Vagina (tissue), 2 donors: Measurements from ENCODE around the gene ARHGAP20. TPM values are rescaled to one million over a fixed set of nuclear protein-coding genes. Genes with fewer than 3 reads are reported as not detected.

Source experiments
- DNase-seq, 2 donors: peaks; one replicate each; pipeline ENCODE4 v3.0.0-alpha.2; 2017; ENCODE audit errors: extremely low spot score in 2 of 2
- H3K27ac ChIP-seq: fragments of 200-600 bp; sonication (generic); one replicate; pipeline ENCODE4 v1.5.1; 2019
- H3K27me3 ChIP-seq: fragments of 200-600 bp; sonication (generic); one replicate; pipeline ENCODE4 v1.5.1; 2019
- H3K36me3 ChIP-seq, 2 donors: fragments of 200-600 bp; sonication (generic); one replicate each; pipeline ENCODE4 v1.5.1; 2017 to 2019
- H3K4me1 ChIP-seq: fragments of 200-600 bp; sonication (generic); one replicate; pipeline ENCODE4 v1.5.1; 2019
- H3K4me3 ChIP-seq, 2 donors: fragments of 200-600 bp; sonication (generic); 1 replicate in 1 of 2; 2 replicates in 1 of 2; pipeline ENCODE4 v1.5.1; 2016 to 2019
- H3K9me3 ChIP-seq: fragments of 200-600 bp; sonication (generic); one replicate; pipeline ENCODE4 v1.5.1; 2019
- CTCF ChIP-seq, 3 experiments: fragments of 450-650 bp in 2 of 3; fragments of 200-600 bp in 1 of 3; sonication (generic) in 1 of 3; IDR thresholded peaks; one replicate each; pipeline ENCODE4 v1.5.1; 2017 to 2019; ENCODE audit warnings: antibody characterized with exemption in 3 of 3, mild to moderate bottlenecking in 2 of 3, moderate library complexity in 2 of 3
- POLR2A ChIP-seq, 2 donors: fragments of 450-650 bp; IDR thresholded peaks; one replicate each; pipeline ENCODE4 v1.6.1; 2017; ENCODE audit warnings: antibody characterized with exemption in 2 of 2, mild to moderate bottlenecking in 2 of 2, moderate library complexity in 2 of 2
- POLR2AphosphoS5 ChIP-seq, 2 donors: sonication (generic); formaldehyde crosslinking; IDR thresholded peaks; one replicate each; pipeline ENCODE4 v1.9.0; 2017; ENCODE audit warnings: antibody characterized with exemption in 2 of 2, mild to moderate bottlenecking in 2 of 2, low read depth in 1 of 2; ENCODE audit not compliant: insufficient read depth in 1 of 2
- intact Hi-C: fragments of 100-400 bp; cut with DNase I; formaldehyde crosslinking; loops from one replicate; pipeline ENCODE4 v1.15.1; 2023
- total RNA-seq: library from RNA; depleted of rRNA; stranded (reverse); fragments of >200 nt; gene quantifications from one replicate; pipeline ENCODE4 v1.2.3, GENCODE V29; 2016

Gene ARHGAP20
- 3.4 TPM for total RNA-seq

GRCh38 chr11:110711776-110712658 lies at the start of gene ARHGAP20:
ARHGAP20 (minus strand) TSS chr11:110712437; CDS start chr11:110712231, 206 bp downstream.
- TF ChIP-seq POLR2AphosphoS5 (IDR thresholded peaks at IDR 0.05; ENCODE audit: insufficient read depth in 1 of 2, low read depth in 1 of 2) = no peak
- no peak for TF ChIP-seq CTCF (IDR thresholded peaks at IDR 0.05)
- no peak for TF ChIP-seq POLR2A (IDR thresholded peaks at IDR 0.05)
- Histone ChIP-seq H3K27ac (peak within 1 kb of the TSS; percentile 90), H3K36me3 (no peaks in the 10 kb centered on the region), H3K27me3 (no peaks in the 10 kb centered on the region), H3K9me3 (no peaks in the 10 kb centered on the region), H3K4me3 (peak within 1 kb of the TSS; percentile 71 to 73), H3K4me1 (peaks cover 32% of the 10 kb centered on the region)
- no peak for DNase-seq
- intact Hi-C loops = no loop called here

GRCh38 chr11:110761991-110762390 lies 49.8 kb upstream of the ARHGAP20 start:
- Histone ChIP-seq H3K27ac (no peak overlapping the region), H3K4me3 (no peak overlapping the region), H3K27me3 (no peaks in the 10 kb centered on the region), H3K36me3 (no peaks in the 10 kb centered on the region), H3K9me3 (no peaks in the 10 kb centered on the region), H3K4me1 (peaks cover 30% of the 10 kb centered on the region)
- no peak for DNase-seq
- TF ChIP-seq POLR2A (IDR thresholded peaks at IDR 0.05) (no peak), CTCF (IDR thresholded peaks at IDR 0.05) (no peak), POLR2AphosphoS5 (IDR thresholded peaks at IDR 0.05; ENCODE audit: insufficient read depth in 1 of 2, low read depth in 1 of 2) (no peak)
- intact Hi-C loops = no loop called here

GRCh38 chr11:110761131-110761530 lies 48.9 kb upstream of the ARHGAP20 start:
- Histone ChIP-seq H3K4me1 (peaks cover 30% of the 10 kb centered on the region), H3K4me3 (no peak overlapping the region), H3K27ac (no peak overlapping the region), H3K36me3 (no peaks in the 10 kb centered on the region), H3K9me3 (no peaks in the 10 kb centered on the region), H3K27me3 (no peaks in the 10 kb centered on the region)
- DNase-seq = no peak
- TF ChIP-seq POLR2AphosphoS5 (IDR thresholded peaks at IDR 0.05; ENCODE audit: insufficient read depth in 1 of 2, low read depth in 1 of 2) = no peak
- no peak for TF ChIP-seq CTCF (IDR thresholded peaks at IDR 0.05)
- no peak for TF ChIP-seq POLR2A (IDR thresholded peaks at IDR 0.05)
- intact Hi-C loops = no loop called here

GRCh38 chr11:110759972-110760381 lies 47.7 kb upstream of the ARHGAP20 start:
- no peak for DNase-seq
- H3K36me3 ChIP-seq = no peaks in the 10 kb centered on the region
- no peaks in the 10 kb centered on the region for H3K27me3 ChIP-seq
- no peak for TF ChIP-seq POLR2A (IDR thresholded peaks at IDR 0.05)
- TF ChIP-seq CTCF (IDR thresholded peaks at IDR 0.05) = no peak
- no peak for TF ChIP-seq POLR2AphosphoS5 (IDR thresholded peaks at IDR 0.05; ENCODE audit: insufficient read depth in 1 of 2, low read depth in 1 of 2)
- H3K9me3 ChIP-seq = no peaks in the 10 kb centered on the region
- H3K27ac ChIP-seq = no peak overlapping the region
- no peak overlapping the region for H3K4me3 ChIP-seq
- H3K4me1 ChIP-seq = peaks cover 30% of the 10 kb centered on the region
- intact Hi-C loops = no loop called here
